Measurements from ENCODE around the gene RNASE13.

RNASE13 gene

DNA sequence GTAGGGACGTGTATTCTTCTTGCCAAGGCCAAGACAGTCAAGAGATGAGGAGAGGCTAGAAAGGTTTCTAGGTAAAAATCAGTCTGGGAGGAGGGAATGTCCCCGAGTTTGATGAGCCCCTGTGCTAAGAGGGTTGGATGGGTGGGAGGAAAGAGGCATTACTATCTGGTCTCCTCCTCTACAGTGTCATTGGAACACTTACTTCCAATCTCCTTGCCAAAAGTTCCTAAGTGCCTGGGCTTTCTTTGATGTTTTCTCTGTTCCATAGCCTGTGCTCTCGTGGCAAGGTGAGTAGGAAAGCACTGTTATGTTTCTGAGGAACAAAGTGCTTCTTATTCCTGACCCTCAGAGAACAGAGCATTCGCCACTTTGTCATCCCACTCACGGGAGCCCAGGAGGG lies at the start of gene RNASE13:
Gene RNASE13, minus strand, starts transcription at position 101 of the 400 bp plus-strand sequence. CDS start 519 bp downstream, outside the sequence.
- no peak for DNase-seq (ENCODE audit: low read depth)
- no peak for TF ChIP-seq CTCF (IDR thresholded peaks at IDR 0.05; ENCODE audit: insufficient read depth, low read depth, low read length, missing control alignments)
- H3K4me3 ChIP-seq (ENCODE audit: low read length): no peak within 1 kb of the TSS

- TF ChIP-seq CTCF (IDR thresholded peaks at IDR 0.05; ENCODE audit: insufficient read depth, low read depth, low read length, missing control alignments): no peak
Measured at GRCh38 chr14:21084396-21084795, 49.8 kb upstream of the RNASE13 start.

DNA sequence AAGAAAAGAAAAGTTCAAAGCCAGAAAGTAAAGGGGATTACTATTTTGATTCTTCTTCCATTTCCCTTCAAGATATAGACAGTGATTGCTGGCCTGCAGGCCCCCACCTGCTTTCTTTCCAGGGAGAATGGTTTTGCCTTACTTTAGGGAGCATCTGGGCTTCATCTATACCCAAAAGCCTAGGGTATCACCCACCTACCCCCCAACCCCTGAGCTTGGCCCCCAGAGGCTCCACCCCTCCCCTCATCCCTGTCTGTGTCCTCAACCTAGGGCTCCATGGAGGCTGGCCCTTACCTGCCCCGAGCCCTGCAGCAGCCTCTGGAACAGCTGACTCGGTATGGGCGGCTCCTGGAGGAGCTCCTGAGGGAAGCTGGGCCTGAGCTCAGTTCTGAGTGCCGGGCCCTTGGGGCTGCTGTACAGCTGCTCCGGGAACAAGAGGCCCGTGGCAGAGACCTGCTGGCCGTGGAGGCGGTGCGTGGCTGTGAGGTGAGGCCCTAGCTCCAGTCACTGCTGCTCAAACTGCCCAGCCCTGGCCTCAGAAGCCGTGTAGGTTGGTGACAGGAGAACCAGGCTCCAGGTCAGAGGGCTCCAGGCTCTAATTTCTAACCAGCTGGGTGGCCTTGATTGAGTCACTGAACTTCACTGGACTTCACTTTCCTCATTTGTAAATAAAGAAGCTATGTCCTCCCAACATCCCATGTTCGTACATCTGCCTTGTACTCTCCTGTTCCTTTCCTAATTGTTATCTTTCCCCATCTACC lies 49.1 kb upstream of the RNASE13 start:
- no peak for TF ChIP-seq CTCF (IDR thresholded peaks at IDR 0.05; ENCODE audit: insufficient read depth, low read depth, low read length, missing control alignments)
- no peak for DNase-seq (ENCODE audit: low read depth)
- no peak overlapping the region for H3K4me3 ChIP-seq (ENCODE audit: low read length)

More at GRCh38 chr14:21084396-21084795, 49.8 kb upstream of the RNASE13 start:
- no peak overlapping the region for H3K4me3 ChIP-seq (ENCODE audit: low read length)
- DNase-seq (ENCODE audit: low read depth): no peak

DNA sequence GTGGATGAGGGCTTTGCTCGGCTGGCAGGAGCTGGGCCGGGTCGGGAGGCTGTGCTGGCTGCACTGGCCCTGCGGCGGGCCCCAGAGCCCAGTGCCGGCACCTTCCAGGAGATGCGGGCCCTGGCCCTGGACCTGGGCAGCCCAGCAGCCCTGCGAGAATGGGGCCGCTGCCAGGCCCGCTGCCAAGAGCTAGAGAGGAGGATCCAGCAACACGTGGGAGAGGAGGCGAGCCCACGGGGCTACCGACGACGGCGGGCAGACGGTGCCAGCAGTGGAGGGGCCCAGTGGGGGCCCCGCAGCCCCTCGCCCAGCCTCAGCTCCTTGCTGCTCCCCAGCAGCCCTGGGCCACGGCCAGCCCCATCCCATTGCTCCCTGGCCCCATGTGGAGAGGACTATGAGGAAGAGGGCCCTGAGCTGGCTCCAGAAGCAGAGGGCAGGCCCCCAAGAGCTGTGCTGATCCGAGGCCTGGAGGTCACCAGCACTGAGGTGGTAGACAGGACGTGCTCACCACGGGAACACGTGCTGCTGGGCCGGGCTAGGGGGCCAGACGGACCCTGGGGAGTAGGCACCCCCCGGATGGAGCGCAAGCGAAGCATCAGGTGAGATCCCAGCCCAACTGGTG lies 47.0 kb upstream of the RNASE13 start:
- H3K4me3 ChIP-seq (ENCODE audit: low read length): no peak overlapping the region
- TF ChIP-seq CTCF (IDR thresholded peaks at IDR 0.05; ENCODE audit: insufficient read depth, low read depth, low read length, missing control alignments): no peak
- no peak for DNase-seq (ENCODE audit: low read depth)

DNA sequence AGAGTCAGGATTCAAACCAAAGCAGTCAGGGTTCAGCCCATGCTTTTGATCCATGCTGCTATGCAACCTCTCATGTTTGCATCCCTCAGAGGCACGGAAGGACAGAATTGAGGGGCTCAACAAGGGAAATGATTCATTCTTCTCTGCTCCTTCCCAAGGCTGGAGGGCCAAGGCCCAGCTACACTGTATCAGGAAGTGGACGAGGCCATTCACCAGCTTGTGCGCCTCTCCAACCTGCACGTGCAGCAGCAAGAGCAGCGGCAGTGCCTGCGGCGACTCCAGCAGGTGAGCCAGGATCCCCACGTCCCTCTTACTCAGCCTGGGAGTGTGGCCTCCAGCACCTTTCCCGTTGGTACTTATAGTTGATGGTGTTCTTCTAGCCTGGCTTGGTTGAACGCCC lies 44.1 kb upstream of the RNASE13 start:
- no peak overlapping the region for H3K4me3 ChIP-seq (ENCODE audit: low read length)
- TF ChIP-seq CTCF (IDR thresholded peaks at IDR 0.05; ENCODE audit: insufficient read depth, low read depth, low read length, missing control alignments): no peak
- DNase-seq (ENCODE audit: low read depth): no peak

- no peak overlapping the region for H3K4me3 ChIP-seq (ENCODE audit: low read length)
- TF ChIP-seq CTCF (IDR thresholded peaks at IDR 0.05; ENCODE audit: insufficient read depth, low read depth, low read length, missing control alignments): no peak
- DNase-seq (ENCODE audit: low read depth): no peak
Measured at GRCh38 chr14:21078287-21078686, 43.7 kb upstream of the RNASE13 start.
